IPS DF 19.7 (cell line): Measurements from ENCODE around the gene PDSS2.
A peak's percentile ranks its signal among the peaks of the same experiment; 100 is the strongest.
"Not testable (repeated sequence)": the region's sequence is repeated elsewhere in the genome, so short reads cannot be mapped to it uniquely, and the experiment has no call there.

Experiments
- DNase-seq: peaks from one replicate; pipeline ENCODE4 v3.0.0-alpha.2; 2013; ENCODE audit warnings: low read depth, low spot score

Gene PDSS2

GRCh38 chr6:107321793-107322192, 137.6 kb downstream of the PDSS2 start:
- DNase-seq, result no peak

GRCh38 chr6:107319906-107320530, 139.3 kb downstream of the PDSS2 start:
- no peak for DNase-seq

- DNase-seq, result peak; percentile 50
Measured at GRCh38 chr6:107318100-107318736, 141.1 kb downstream of the PDSS2 start.

GRCh38 chr6:107315114-107315513, 144.2 kb downstream of the PDSS2 start:
- DNase-seq, result no peak

DNA sequence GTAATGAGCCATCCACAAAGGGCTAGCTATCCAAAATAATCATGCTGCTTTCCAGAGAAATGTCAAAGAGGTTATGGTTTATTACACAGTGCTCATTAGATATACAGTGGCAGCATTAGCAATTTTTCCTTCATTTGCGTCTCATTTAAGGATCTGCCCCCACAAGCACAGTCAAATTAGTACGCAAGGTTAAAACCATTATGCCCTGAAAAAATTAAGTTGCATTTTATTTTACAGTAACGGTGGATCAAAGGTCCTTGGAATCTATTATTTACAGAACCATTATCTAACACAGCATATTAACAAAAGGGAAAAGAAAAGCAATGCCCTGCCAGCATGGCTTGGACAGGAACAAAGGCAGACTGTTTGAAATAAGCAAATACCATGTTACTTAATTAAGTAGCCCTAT, 144.8 kb downstream of the PDSS2 start:
- DNase-seq, result no peak

- no peak for DNase-seq
Measured at GRCh38 chr6:107313776-107314175, 145.6 kb downstream of the PDSS2 start.

- no peak for DNase-seq
Measured at GRCh38 chr6:107310362-107310761, 149.0 kb downstream of the PDSS2 start.

- no peak for DNase-seq
Measured at GRCh38 chr6:107308677-107309076, 150.7 kb downstream of the PDSS2 start.

DNA sequence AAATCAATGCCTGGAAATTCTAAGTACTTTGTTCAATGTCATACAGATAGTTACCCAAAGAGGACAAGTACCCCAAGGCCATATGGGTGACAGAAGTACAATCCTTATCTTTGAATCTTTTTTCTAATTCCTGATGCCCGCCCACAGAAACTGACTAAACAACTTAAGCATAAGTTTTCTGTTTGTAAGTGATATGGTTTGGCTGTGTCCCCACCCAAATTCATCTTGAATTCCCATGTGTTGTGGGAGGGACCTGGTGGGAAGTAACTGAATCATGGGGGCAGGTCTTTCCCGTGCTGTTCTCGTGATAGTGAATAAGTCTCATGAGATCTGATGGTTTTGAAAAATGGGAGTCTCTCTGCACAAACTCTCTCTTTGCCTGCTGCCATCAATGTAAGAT, 153.4 kb downstream of the PDSS2 start:
- not testable (repeated sequence) for DNase-seq

DNA sequence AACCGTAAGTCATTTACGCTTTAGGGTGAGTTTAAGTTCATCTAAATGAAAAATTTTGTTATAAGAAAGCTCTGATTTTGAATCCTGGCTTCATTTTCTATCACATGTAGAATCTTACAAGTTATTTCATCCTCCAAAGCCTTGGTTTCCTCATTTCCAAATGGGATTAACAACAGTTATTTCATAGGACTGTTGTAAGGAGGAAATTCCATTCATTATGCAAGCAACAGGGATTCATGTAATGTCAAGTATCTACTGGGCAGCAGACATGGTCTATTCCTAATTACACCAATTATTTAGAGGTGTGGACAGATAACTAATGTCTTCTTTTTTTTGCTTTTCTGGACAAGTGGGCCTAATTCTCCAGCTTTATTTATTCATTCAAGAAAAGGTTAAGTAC, 154.0 kb downstream of the PDSS2 start:
- DNase-seq, result no peak

GRCh38 chr6:107304421-107305025, 154.8 kb downstream of the PDSS2 start:
- no peak for DNase-seq

DNA sequence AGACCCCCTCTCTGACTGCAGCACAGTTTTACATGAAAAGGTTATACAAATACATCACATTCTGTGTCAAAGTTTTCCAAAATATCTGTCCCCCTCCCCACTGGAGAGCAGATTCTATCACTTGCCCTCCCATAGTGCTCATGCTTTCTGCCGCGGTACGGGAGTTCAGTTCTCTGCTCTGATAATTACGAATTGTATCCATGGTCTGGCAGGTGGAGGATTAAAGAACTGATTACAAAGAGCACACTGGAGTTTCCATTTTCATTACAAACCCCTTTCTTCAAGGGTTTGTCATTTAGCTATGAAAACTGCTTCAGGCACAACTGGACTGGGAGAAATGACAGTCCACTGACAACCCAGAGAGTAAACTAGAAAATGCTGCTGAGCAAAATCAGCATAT, 166.0 kb downstream of the PDSS2 start:
- no peak for DNase-seq

GRCh38 chr6:107292715-107293271, 166.6 kb downstream of the PDSS2 start:
- DNase-seq, result no peak

GRCh38 chr6:107290491-107290890, 168.9 kb downstream of the PDSS2 start:
- no peak for DNase-seq

DNA sequence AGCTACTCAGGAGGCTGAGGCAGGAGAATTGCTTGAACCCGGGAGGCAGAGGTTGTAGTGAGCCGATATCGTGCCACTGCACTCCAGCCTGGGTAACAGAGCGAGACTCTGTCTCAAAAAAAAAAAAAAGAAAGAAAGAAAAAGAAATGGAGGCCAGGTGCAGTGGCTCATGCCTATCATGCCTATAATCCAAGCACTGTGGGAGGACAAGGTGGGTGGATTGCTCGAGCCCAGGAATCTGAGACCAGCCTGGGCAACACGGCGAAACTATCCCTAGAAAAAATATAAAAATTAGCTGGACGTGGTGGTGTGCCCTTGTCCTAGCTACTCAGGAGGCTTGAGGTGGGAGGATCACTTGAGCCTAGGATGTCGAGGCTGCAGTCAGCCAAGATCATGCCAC, 170.1 kb downstream of the PDSS2 start:
- DNase-seq, result not testable (repeated sequence)

- not testable (repeated sequence) for DNase-seq
Measured at GRCh38 chr6:107285683-107286082, 173.7 kb downstream of the PDSS2 start.

DNA sequence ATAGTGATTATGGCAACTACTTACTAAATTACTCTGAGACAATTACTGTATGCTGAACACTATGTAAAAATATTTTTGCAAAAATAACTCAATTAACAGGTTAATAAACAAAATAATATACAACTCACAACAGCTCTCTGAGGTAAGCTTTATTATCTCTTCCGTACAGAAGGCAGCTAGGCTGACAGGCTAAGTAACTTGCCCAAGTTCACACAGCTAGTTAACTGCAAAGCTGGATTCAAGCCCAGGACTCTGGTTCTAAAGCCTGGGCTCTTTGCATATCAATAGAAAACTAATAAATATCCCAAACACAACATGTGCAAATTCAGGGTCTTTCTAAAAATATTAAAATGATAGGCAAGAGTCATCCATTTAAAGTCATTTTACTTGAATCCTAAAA, 174.6 kb downstream of the PDSS2 start:
- DNase-seq, result no peak

DNA sequence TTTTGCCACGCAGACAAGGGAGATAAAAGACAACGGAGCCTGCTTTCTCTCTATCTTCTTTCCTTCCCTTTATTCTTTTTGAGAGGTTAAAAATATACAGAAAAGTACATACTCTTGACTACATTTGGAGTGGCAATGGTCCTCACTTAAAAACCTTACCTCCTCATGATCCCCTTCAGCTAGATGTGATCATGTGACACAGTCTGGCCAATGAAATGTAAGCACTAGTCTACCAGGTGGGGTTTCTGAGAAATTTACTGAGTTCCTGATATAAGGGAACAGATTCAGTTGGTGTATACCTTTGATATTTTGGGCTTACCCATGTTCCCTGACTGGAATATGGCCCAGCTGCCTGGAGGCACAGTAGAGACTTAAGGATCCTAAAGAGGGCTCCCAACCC, 178.6 kb downstream of the PDSS2 start:
- DNase-seq, result no peak

DNA sequence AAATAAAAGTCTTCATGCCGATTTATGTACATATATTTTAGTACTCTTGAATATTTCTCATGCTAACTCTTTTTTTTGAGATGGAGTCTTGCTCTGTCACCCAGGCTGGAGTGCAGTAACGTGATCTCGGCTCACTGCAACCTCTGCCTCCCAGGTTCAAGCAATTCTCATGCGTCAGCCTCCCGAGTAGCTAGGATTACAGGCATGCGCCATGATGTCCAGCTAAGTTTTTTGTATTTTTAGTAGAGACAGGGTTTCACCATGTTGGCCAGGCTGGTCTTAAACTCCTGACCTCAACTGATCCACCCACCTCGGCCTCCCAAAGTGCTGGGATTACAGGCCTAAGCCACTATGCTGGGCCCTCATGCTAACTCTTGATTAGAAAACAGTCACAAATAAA, 179.4 kb downstream of the PDSS2 start:
- not testable (repeated sequence) for DNase-seq

GRCh38 chr6:107275330-107275865, 184.0 kb downstream of the PDSS2 start:
- DNase-seq, result no peak

GRCh38 chr6:107274288-107274687, 185.1 kb downstream of the PDSS2 start:
- DNase-seq, result no peak

DNA sequence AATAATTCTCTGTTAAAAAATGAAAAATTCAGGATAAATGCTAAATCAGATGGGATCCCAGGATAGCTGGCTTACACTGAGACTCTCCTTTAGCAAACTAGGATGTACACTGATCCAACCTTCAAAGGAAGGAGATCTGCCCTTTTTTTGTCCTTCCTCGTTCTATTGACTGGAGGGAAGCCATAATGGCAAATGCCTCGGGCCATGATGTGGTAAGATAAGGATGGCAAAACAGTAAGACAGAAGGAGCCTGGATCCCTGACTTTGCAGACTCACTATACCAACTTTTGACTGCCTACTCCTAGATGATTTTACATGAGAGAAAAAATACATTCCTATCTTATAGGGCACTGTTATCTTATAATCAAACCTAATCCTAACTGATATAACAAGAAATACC, 187.1 kb downstream of the PDSS2 start:
- DNase-seq, result no peak
